Esophagus (tissue), 2 donors: ENCODE measurements around the gene GNG4. TPM values are rescaled to one million over a fixed set of nuclear protein-coding genes. Genes with fewer than 3 reads are reported as not detected.

Source experiments
- H3K27ac ChIP-seq, 2 donors: one replicate each; pipeline ENCODE4 v1.5.1; 2013; ENCODE audit warnings: low read depth in 2 of 2, mild to moderate bottlenecking in 2 of 2, inconsistent platforms in 1 of 2, low read length in 1 of 2, moderate library complexity in 1 of 2
- H3K27me3 ChIP-seq, 2 donors: one replicate each; pipeline ENCODE4 v1.6.1; 2013; ENCODE audit warnings: low read length in 2 of 2, control low read depth in 1 of 2, mild to moderate bottlenecking in 1 of 2; ENCODE audit not compliant: insufficient read depth in 2 of 2, control insufficient read depth in 1 of 2
- H3K36me3 ChIP-seq, 2 donors: one replicate each; pipeline ENCODE4 v1.6.1; 2013; ENCODE audit warnings: low read length in 1 of 2; ENCODE audit not compliant: control insufficient read depth in 2 of 2, insufficient read depth in 2 of 2
- H3K4me1 ChIP-seq, 2 donors: one replicate each; pipeline ENCODE4 v1.6.1; 2013; ENCODE audit warnings: low read length in 1 of 2; ENCODE audit not compliant: control insufficient read depth in 2 of 2, insufficient read depth in 2 of 2
- H3K4me3 ChIP-seq, 2 donors: one replicate each; pipeline ENCODE4 v1.5.1; 2013; ENCODE audit warnings: low read length in 2 of 2, mild to moderate bottlenecking in 2 of 2, low read depth in 1 of 2, moderate library complexity in 1 of 2
- H3K9me3 ChIP-seq, 2 donors: one replicate each; pipeline ENCODE4 v1.6.1; 2013; ENCODE audit warnings: mild to moderate bottlenecking in 2 of 2, low read depth in 1 of 2, low read length in 1 of 2, moderate library complexity in 1 of 2; ENCODE audit not compliant: control insufficient read depth in 2 of 2, insufficient read depth in 1 of 2
- WGBS, 2 donors: extraction: QIAGEN DNeasy Blood & Tissue Kit; methylation state at CpG; one replicate each; pipeline ENCODE4 v1.1.7; 2013; 5-methylcytosine and 5-hydroxymethylcytosine counted together
- polyA plus RNA-seq, 2 donors: library from polyadenylated mRNA; stranded (reverse); fragments of 200-250 nt; gene quantifications; one replicate each; pipeline ENCODE4 v1.2.3, GENCODE V29; 2013
- donor health status: healthy with polysubstance abuse.
- donor health status: Bipolar disorder and iron deficiency.

Gene GNG4
- polyA plus RNA-seq, 2 donors: 8.1 to 10.9 TPM

DNA sequence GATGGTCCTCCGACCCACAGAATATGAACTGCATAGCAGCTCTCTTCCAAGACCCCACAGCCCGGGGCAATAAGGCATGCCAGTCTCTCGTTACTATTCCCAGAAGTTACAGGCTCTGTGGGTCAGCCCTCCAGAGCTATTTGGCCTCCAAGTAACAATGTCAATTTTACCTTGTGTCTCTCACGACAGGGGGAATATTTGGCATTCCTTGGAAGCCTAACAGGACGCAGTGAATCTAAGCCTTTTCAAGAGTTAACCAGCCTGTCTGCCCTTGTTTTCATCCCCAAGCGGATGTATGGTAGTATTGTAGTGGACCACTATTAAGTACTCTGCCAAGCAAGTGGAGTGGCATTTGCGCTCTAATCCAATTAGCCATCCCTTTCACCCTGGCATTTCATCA, 24.4 kb upstream of the GNG4 start:
- WGBS, 2 donors: 76 to 80% methylated on average over 7 of the region's 7 CpGs
- Histone ChIP-seq H3K4me3 (no peak overlapping the region), H3K27me3 (no peaks in the 10 kb centered on the region), H3K9me3 (peaks cover 5 to 11% of the 10 kb centered on the region in 2 donors), H3K36me3 (peaks cover 4 to 17% of the 10 kb centered on the region in 2 donors), H3K4me1 (no peaks in the 10 kb centered on the region), H3K27ac (no peak overlapping the region)

DNA sequence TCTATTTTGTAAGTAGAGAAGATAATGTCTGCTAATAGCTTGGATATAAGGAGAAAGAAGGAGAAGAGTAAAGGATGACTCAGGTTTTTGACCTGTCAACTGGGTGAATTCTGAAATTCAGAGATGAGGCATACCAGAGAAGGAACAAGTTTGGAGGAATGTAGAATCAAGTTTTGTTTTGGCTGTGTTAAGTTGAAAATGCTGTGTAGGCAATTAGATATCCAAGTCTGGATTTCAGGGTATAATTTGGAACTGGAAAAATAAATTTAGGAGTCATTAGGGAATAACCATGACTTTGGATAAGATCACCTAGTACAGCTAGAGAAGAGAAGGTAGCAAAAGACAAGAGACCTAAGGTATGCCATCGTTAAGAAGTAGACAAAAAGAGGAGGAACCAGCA, 22.4 kb upstream of the GNG4 start:
- Histone ChIP-seq H3K27me3 (no peaks in the 10 kb centered on the region), H3K27ac (no peak overlapping the region), H3K9me3 (peaks cover 5 to 11% of the 10 kb centered on the region in 2 donors), H3K4me1 (no peaks in the 10 kb centered on the region), H3K36me3 (peaks cover 4 to 17% of the 10 kb centered on the region in 2 donors), H3K4me3 (no peak overlapping the region)
- WGBS, 2 donors: 95 to 100% methylated on average over 1 of the region's 1 CpG

DNA sequence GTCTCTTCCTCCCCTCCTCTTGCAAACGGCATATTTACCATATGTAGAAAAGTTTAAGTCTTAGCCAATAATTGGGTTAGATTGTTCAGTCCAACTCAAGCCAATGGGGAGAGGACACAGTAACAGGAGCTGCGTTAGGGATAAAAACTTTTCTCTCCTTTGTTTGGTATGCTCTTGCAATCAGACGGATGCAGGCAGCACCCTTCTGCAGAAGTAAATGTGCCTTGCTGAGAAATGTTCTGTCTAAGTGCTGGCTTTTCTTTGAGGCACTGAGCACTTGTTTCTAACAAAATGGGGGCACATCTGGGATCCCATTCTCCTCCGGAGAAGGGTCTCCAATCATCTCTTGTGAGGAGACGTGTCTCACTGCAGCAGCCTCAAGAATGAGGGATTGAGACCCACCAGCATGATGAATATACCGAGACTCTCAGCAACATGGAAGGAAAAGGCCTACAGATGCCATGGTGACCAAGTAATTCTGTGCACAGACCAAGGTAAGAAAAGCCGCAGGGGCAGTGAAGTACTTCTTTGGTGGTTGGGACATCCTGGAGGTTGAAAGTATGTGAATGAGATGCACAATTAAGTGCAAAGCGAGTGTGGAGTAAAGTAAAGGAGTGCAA, 20.7 kb upstream of the GNG4 start:
- Histone ChIP-seq H3K9me3 (peaks cover 5 to 9% of the 10 kb centered on the region in 2 donors), H3K4me3 (no peak overlapping the region), H3K36me3 (peaks cover 4 to 13% of the 10 kb centered on the region in 2 donors), H3K27ac (no peak overlapping the region), H3K27me3 (no peaks in the 10 kb centered on the region), H3K4me1 (no peaks in the 10 kb centered on the region)
- 97% methylated on average over 8 of the region's 8 CpGs for WGBS, 2 donors

DNA sequence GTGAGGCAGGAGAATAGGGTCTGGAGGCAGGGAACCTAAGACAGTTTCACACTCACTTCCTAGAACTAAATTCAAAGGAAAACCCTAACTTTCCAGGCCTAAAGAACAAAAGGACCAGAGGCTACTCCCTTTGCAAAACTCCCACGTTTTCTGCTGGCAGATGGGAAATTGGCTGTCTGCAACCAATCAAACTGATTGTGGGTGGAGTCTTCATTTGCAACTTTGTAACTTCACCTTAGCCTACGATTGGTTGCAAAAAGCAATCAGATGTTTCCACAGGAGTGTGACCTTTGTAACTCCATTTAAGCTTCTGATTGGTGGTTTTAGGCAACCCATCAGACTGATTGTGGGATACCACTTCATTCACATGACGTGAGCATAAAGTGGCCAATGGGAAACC, 19.7 kb upstream of the GNG4 start:
- H3K27ac ChIP-seq: no peak overlapping the region
- H3K36me3 ChIP-seq: peaks cover 4 to 11% of the 10 kb centered on the region in 2 donors
- WGBS, 2 donors: 91 to 94% methylated on average over 3 of the region's 3 CpGs
- peaks cover 5 to 9% of the 10 kb centered on the region in 2 donors for H3K9me3 ChIP-seq
- no peak overlapping the region for H3K4me3 ChIP-seq
- no peaks in the 10 kb centered on the region for H3K27me3 ChIP-seq
- no peaks in the 10 kb centered on the region for H3K4me1 ChIP-seq

DNA sequence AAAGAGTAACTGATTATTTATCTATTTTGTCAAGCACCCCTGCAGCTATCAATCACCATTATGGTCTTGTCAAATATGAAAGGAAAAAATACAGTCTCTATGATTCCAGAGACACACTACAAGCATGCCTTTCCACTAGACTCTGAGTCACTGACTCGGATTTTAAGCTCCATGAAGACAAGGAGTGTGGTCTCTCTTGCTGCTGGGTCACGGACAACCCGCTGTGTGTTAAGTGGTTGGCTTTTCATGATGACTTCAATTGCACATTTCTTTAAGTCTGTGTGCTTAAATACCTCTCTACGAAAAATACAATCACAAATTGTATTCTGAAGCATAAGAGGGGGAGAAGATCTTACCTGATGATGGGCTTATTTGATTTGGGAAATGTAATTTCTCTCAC, 14.0 kb upstream of the GNG4 start:
- 89 to 91% methylated on average over 4 of the region's 4 CpGs for WGBS, 2 donors
- Histone ChIP-seq H3K9me3 (no peaks in the 10 kb centered on the region), H3K36me3 (peaks cover 0 to 5% of the 10 kb centered on the region in 2 donors), H3K4me1 (no peaks in the 10 kb centered on the region), H3K27me3 (no peaks in the 10 kb centered on the region), H3K27ac (no peak overlapping the region), H3K4me3 (no peak overlapping the region)

DNA sequence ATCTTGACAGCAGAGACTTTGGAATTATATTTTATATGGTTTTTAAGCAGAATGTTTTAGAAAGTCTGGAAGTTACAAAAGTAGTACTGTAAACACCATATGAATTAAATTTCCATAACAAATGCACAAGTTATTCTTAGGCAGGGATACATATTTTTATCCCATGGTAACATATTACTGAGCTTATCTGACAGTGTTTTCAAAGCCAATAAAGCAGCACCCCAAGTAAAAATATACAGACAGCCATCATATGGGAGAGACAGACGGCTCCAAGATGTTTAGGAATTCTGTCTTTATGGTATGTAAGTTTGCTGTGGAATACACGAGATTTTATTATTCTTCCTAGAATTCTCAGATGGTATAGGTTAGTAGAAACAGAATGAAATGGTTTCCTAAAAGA, 12.0 kb upstream of the GNG4 start:
- Histone ChIP-seq H3K36me3 (peaks cover 0 to 5% of the 10 kb centered on the region in 2 donors), H3K4me1 (no peaks in the 10 kb centered on the region), H3K9me3 (no peaks in the 10 kb centered on the region), H3K27ac (no peak overlapping the region), H3K27me3 (no peaks in the 10 kb centered on the region), H3K4me3 (no peak overlapping the region)
- WGBS, 2 donors: 77 to 78% methylated on average over 2 of the region's 2 CpGs

DNA sequence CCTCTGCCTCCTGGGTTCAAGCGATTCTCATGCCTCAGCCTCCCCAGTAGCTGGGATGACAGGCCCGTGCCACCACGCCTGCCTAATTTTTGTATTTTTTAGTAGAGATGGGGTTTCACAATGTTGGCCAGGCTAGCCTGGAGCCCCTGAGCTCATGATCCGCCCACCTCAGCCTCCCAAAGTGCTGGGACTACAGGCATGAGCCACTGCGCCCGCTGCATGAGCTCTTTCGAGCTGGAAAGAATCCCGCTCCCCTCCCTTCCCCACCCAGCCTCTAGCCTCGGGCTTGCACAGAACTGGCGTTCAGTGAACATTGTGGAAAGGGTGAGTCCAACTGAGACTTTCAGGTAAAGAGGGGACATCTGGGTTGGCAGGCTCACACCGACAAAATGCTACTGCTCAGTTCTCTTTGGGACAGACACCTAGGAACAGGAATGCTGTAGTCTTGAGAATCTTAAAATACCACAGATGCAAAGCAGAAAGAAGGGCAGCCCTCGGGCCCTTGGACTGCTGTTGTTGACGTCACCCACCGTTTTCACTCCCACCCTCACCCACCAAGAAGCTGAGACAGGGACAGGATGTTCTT, 9.7 kb upstream of the GNG4 start:
- WGBS, 2 donors: 92 to 93% methylated on average over 14 of the region's 14 CpGs
- no peak overlapping the region for H3K4me3 ChIP-seq
- H3K27ac ChIP-seq: no peak overlapping the region
- H3K36me3 ChIP-seq: peaks cover 0 to 5% of the 10 kb centered on the region in 2 donors
- no peaks in the 10 kb centered on the region for H3K4me1 ChIP-seq
- no peaks in the 10 kb centered on the region for H3K9me3 ChIP-seq
- H3K27me3 ChIP-seq: no peaks in the 10 kb centered on the region

DNA sequence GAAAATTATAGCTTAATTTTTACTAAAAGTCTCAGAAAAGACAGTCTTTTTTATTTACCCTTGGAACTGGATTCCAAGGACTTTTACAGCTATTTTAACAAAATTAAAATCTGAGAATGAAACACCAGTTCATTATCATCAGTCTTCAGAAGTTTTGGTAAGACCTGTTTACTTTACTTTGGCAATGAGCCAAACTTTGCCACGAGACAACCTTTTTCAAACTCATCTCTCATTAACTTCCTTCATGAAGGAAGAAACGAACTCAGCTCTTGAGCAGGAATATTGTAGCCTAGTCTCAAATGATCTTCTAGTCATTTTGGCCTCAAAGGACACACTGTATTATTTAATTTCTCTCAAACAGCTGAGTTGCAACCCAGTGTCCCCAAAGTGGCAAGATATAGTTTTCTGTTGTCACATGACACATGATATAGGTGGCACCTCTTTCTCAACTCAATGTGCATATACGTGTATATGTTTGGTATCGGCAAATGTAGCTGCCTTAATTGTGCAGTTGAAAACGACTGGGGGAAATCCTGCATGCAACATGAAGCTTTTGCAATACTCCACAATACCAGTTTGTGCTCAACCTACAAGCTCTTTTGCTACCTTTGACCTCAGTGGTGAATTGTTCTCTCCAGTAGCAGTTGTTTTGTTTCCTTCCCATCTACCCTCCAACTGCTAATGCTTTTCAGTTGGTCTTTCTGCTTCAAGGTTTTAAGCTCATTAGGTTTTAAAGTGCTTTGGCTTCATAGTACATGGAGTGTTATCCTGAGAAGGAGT, 8.4 kb upstream of the GNG4 start:
- Histone ChIP-seq H3K36me3 (peaks cover 0 to 2% of the 10 kb centered on the region in 2 donors), H3K4me3 (no peak overlapping the region), H3K27ac (no peak overlapping the region), H3K27me3 (no peaks in the 10 kb centered on the region), H3K9me3 (no peaks in the 10 kb centered on the region), H3K4me1 (no peaks in the 10 kb centered on the region)
- 53 to 61% methylated on average over 5 of the region's 5 CpGs for WGBS, 2 donors

DNA sequence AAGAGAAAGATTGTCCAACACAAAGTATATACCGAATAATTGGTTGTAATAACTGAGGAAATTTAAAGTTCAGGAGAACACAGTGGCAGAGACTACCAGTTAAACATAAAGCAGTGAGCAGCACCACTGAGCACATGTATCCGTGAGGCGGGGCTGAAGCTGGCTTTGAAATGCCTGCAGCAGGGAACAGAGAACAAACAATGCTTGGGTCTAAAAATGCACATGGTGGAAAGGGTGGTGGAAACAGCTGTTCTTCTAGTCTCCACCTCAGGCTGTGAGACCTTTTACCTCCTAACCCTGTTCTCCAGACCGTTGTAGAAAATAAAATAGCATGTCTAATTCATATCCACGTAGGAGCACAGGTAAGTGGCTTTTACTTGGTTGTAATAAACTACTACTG, 7.7 kb upstream of the GNG4 start:
- H3K27ac ChIP-seq: no peak overlapping the region
- no peaks in the 10 kb centered on the region for H3K9me3 ChIP-seq
- WGBS, 2 donors: 79 to 81% methylated on average over 5 of the region's 5 CpGs
- no peaks in the 10 kb centered on the region for H3K27me3 ChIP-seq
- no peaks in the 10 kb centered on the region for H3K36me3 ChIP-seq
- H3K4me1 ChIP-seq: no peaks in the 10 kb centered on the region
- H3K4me3 ChIP-seq: no peak overlapping the region
